Prostate gland (tissue), 2 donors: ENCODE measurements around the gene EGF.

Experiments
- POLR2A ChIP-seq: fragments of 450-650 bp; IDR thresholded peaks from one replicate; pipeline ENCODE4 v1.6.1; 2016; ENCODE audit warnings: antibody characterized with exemption, mild to moderate bottlenecking
- POLR2AphosphoS5 ChIP-seq: sonication (generic); formaldehyde crosslinking; IDR thresholded peaks from one replicate; pipeline ENCODE4 v1.6.1; 2017; ENCODE audit warnings: antibody characterized with exemption
- TF ChIP-seq, protein P1 (sequence below), 4 experiments: fragments of 200-600 bp in 2 of 4; fragments of 450-650 bp in 2 of 4; sonication (generic) in 2 of 4; IDR thresholded peaks; 1 replicate in 3 of 4; 2 replicates in 1 of 4; pipeline ENCODE4 v1.5.1; 2016 to 2019; ENCODE audit warnings: antibody characterized with exemption in 4 of 4, mild to moderate bottlenecking in 2 of 4, moderate library complexity in 2 of 4

DNA sequence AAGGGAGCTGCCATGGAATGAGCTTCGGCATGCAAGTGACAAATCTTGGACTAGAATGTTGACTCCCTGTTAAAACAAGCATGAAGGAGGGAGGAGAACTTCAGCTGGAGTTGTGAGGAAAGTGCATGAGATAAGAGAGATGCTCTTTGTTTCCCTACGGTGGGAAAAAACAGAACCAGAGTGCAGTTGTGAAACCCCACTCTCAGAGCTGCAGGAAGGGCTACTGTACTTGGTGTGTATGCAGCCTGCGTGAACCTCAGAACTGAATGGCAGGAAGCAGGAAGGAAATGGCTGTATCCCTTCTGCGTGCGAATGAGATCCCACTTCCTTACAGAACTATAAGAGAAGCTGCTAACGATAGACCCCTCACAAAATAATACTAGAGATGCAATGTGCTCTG, 57.2 kb downstream of the EGF start:
- no peak for TF ChIP-seq POLR2A
- TF ChIP-seq, protein P1, sequence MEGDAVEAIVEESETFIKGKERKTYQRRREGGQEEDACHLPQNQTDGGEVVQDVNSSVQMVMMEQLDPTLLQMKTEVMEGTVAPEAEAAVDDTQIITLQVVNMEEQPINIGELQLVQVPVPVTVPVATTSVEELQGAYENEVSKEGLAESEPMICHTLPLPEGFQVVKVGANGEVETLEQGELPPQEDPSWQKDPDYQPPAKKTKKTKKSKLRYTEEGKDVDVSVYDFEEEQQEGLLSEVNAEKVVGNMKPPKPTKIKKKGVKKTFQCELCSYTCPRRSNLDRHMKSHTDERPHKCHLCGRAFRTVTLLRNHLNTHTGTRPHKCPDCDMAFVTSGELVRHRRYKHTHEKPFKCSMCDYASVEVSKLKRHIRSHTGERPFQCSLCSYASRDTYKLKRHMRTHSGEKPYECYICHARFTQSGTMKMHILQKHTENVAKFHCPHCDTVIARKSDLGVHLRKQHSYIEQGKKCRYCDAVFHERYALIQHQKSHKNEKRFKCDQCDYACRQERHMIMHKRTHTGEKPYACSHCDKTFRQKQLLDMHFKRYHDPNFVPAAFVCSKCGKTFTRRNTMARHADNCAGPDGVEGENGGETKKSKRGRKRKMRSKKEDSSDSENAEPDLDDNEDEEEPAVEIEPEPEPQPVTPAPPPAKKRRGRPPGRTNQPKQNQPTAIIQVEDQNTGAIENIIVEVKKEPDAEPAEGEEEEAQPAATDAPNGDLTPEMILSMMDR (IDR thresholded peaks at IDR 0.05) = no peak
- TF ChIP-seq POLR2AphosphoS5 = no peak
